Measurements from ENCODE around the gene OGA.
A peak's percentile ranks its signal among the peaks of the same experiment; 100 is the strongest.
"Not testable (repeated sequence)": the region's sequence is repeated elsewhere in the genome, so short reads cannot be mapped to it uniquely, and the experiment has no call there.

Gene OGA

DNA sequence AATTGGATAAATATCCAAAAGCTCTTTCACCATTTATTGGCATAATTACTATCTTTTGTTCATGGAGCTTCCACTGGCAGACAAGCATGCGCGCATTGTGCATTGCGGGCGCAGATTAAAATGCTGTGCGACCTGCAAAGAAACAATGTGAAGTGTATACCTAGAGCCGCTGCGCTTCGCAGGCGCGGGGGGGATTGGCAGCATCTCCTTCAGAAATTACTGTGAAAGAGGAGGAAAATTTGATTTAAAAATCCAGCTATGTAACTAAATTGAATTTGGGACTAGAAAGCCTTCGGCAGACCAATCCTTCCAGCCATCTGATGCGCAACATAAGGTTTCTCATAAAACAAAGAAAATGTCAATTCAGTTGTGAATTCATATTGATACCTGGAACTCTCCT, 24.7 kb downstream of the OGA start:
- DNase-seq: no peak

GRCh38 chr10:101789686-101790085, 28.6 kb downstream of the OGA start:
- DNase-seq: no peak

DNA sequence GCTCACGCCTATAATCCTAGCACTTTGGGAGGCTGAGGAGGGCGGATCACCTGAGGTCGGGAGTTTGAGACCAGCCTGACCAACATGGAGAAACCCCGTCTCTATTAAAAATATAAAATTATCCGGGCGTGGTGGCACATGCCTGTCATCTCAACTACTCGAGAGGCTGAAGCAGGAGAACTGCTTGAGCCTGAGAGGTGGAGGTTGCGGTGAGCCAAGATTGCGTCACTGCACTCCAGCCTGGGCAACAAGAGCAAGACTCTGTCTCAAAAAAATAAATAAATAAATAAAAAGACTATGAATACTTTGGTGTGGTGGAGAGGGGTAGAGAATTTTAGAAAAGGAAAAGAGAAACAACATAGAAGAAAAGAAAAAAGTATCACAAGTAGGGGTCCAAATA, 29.0 kb downstream of the OGA start:
- not testable (repeated sequence) for DNase-seq

- no peak for DNase-seq
Measured at GRCh38 chr10:101785801-101786200, 32.4 kb downstream of the OGA start.

DNA sequence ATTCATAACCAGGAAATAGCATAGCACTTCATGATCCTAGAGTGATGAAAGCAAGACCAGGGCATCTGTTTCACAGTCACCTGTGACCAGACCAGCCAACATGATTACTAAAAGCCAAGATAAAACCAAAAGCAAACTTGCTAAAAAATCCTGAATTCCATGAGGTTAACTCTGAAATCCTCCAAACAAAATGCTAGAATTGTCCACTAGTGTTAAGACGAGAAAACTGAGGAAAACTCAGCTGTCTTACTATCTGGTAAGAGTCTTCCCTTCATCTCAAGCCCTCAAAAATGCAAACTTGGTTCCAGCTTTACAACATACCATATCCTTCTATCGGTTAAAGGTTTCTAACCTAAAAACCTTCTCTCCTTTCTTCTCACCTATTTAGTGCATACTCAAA, 33.7 kb downstream of the OGA start:
- DNase-seq: no peak

DNA sequence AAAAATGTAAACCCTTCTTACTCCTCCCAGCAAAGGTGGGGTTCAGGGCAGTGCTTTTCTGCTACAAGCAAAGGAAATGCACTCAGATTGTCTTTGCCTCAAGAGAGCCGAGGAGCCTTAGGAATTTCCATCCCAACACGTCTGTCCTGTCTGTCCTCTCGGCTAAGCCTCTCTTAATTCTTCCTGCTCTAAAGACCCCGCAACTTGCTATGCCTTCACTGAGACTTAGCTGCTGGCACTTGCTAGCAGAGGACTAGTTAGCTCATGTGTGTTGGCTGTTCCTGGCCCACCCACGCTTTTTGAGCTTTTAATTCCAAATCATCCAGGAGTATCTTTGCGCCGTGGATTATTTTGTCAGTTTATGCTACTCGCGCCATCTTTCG, 34.5 kb downstream of the OGA start:
- peak; percentile 58 for DNase-seq

DNA sequence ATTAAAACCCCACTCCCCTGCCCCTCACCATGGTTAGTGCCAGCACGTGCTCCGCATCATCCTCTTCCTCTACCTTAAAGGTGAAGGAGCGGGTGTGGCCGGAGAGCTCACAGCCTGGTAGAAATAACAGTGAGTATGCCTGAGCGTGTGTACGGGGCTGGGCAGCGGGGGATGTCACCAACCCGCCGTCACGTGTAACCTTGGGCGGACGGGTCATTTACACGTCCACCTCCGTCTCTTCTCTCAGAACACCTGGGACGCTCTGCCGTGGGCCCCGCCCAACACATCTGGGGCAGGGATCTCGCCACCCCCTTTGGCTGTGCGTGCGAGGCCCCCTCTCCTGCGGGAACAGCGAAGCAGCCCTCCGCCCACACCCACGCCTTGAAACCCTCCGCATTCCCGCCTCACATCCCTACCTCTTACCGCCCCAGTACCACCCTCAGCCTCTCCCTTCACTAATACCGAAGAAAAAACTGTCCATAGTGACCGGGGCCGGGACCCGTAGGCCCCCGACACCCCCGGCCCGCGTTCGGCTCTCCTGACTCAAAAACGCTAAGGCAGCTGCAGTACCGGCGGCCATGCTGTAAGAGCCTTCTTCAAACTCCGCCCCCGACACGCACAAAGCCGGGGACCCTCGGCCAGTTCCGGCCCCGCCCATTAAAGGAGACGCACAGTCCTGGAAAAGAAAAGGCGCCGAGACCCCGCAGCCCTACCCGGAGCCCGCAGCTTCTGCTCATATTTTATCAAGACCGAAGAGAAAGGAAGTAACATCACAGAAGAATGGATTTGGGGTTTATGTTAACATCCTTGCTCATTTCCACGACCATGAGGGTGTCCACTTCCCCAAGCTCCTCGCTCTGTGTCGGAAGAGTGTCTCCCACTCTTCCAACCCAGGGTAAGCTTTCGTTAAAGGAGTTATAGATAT, 35.2 kb downstream of the OGA start, which contains the start of gene NPM3:
Gene NPM3 (minus strand): TSS at position 636 of the 925 bp plus-strand sequence. CDS start 56 bp downstream, at position 580.
- DNase-seq: peak; percentile 94

DNA sequence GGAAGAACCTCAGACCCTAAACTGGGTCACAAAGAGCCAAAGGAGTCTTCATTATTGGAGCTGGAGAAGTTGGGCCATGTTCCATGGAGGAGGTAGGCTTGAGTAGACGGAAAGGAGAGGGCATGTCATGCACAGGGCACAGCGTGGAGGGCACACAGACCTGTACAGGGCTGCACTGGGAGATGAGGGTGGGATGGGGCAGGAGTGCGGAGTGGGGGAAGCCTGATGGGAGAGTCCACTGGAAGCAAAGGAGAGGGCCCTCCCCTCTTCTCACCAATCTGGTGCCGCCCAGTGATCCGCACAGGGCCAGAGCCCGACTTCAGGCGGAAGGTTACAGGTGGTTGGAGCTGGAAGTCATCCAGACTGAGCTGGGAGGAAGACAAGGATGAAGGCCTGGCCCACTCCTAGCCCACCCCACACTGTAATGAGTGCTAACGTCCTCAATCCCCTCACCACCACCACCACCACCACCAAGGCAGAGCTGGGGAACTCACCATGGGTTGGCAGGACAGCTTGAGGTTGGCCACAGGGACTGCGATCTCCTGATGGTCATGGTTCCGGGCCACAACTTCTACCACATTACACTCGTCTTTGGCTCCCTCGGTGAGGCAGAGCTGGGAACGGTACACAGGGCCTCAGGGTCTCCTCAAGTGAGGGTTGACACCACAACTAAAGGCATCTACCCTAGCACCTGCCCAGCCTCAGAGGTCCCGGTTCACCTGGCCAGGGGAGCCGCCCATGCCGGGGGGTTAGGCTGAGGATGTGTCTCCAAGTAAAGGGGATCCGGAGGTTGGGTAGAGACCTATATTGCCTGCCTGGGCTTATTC, 36.0 kb downstream of the OGA start:
- no peak for DNase-seq

GRCh38 chr10:101781655-101781983, 36.6 kb downstream of the OGA start:
- no peak for DNase-seq

GRCh38 chr10:101780818-101781654, 37.2 kb downstream of the OGA start:
- peak; percentile 86 for DNase-seq

DNA sequence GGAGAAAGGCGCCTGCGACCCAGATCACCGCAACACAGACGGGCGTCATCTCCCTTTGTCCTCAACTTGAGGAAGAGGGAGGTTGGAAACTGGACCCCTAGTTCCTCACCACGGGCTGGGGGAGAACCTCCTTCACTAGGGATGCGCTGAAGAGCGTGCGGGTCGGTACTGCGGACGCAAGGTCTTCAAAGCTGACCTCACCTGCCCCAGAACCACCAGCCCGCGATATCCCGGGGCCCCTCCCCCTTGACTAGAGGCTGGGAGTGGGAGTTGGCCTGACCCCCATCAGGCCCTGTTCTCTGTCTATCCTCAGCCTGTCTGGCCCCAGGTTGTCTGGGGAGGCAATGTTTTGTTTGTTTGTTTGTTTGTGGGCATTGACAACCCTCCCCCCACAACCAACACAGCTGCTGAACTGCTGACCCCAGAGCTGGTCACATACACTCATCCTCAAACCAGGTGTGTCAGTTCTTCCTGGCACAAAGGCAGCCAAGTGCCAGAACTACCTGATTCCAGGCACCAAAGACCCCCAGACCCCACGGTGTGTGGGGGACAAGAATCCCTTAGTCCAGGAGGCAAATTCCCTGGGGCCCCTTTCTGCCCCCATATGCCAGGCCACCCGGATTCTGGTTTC, 37.9 kb downstream of the OGA start:
- no peak for DNase-seq

GRCh38 chr10:101779544-101780186, 38.6 kb downstream of the OGA start:
- peak; percentile 96 for DNase-seq

GRCh38 chr10:101778781-101779543, 39.3 kb downstream of the OGA start:
- peak; percentile 72 for DNase-seq

DNA sequence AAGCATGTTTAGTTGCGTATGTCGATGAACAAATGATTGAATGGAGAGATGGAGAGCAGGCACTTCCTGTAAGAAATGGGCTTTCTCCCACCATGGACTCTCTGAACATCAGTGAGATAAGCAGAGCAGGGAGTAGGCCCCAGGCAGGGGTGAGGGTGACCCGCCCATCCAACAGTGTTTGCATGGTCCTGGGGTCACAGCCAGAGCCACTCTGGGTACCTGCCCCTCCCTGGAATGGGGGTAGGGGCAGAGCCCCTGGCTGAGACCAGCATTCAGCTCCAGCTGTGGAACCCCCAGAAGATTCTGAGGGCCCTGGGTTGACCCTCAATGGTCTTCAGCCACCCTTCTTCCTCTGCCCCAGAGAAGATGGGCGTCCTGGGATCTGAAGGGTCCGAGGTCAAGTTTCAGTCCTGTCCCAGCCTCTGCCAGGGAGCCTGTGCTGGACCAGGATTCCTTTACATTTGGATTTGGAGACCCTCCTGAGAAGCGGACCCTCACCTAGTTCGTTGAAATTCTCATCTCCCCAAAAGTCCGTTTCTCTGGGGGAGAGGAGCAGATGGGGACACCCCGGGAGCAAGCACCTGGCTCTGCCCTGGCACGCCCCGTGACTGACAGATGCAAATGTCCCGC, 40.0 kb downstream of the OGA start:
- no peak for DNase-seq

DNA sequence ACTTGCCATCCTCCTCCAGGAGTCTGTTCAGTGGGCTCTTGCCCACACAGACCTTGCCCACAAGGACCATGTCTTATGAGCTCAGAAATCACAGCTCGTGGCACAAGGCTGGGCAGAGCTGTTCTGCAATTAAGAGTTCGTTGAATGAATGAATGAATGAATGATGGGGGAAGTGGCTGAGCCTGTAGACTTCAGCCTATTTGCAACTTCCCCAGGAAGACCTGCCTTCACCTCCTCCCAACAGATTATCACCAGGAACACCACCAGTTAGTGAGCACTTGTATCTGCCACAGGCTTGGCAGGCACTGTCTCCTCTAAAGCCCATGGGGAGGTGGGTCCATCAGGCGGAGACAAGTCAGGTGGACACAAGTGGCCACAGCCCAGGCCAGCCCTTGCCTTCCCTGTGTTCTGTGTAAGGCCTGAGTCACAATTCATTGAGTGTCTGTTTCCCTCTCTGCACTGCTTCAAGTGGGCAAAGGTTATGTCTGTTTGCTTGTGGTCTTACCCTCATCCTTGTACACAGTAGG, 40.6 kb downstream of the OGA start:
- no peak for DNase-seq

DNA sequence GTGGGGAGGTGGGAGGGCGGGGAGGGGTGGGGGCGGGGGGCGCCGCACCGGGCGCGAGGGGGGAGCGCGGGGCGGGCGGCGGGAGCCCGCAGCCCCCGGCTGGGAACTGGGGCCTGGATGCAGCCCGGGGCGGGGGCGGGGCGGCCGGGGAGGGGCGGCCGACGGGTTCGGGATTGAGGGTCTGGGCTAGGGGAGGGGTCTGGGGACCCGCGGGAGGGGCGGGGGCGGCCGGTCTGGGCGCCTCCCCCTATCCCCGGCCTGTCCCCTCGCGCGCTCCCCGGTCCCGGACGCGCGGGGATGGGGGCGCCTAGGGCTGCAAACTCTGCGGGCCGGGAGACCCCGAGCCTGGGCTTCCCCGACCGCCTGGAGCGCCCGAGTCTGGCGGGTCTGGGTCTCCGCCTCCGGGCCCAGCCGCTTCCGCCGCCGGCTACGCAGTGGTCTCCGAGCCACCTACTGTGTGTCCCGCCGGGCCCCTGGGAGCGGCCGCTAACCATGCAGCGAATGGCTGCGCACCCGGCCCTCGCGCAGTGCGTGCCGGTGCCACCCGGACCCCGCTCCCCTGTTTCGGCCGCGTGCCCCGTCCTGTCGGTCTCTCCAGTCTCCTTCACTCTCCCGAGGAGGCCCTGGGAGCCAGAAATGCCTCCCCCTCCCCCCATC, 42.0 kb downstream of the OGA start:
- DNase-seq: no peak

GRCh38 chr10:101775273-101776160, 42.7 kb downstream of the OGA start, which contains the start of gene FGF8:
Gene FGF8, minus strand, starts transcription at chr10:101776114. Its CDS starts 214 bp downstream, at chr10:101775900.
- no peak for DNase-seq

- peak; percentile 66 for DNase-seq
Measured at GRCh38 chr10:101774589-101775272, 43.5 kb downstream of the OGA start.
